Panc1 (cell line): ENCODE measurements around the gene OR14K1. TPM values are rescaled to one million over a fixed set of nuclear protein-coding genes. Genes with fewer than 3 reads are reported as not detected.

Source experiments
- ATAC-seq: fragments of 200-7000 bp; cut with Tn5 transposase; 2 replicates; pipeline ENCODE4 v1.9.1; 2020; ENCODE audit warnings: mild to moderate bottlenecking, moderate library complexity
- BruUV-seq: library from RNA; stranded (reverse); fragments of 400-500 nt; replicated peaks from 2 replicates; lab custom pipeline; 2021; lab: Mats Ljungman, UMichigan
- CTCF ChIA-PET: fragments of 300-600 bp; sonication (Branson Sonifier 250); formaldehyde crosslinking; loops from one replicate; lab custom pipeline; 2022; ENCODE audit warnings: antibody characterized with exemption; lab: Charles Lee
- POLR2A ChIA-PET: fragments of 300-600 bp; sonication (Branson Sonifier 250); formaldehyde crosslinking; loops from one replicate; lab custom pipeline; 2022; ENCODE audit warnings: antibody characterized with exemption; lab: Charles Lee
- DNase-seq: peaks from one replicate; pipeline ENCODE4 v3.0.0-alpha.2; 2010; ENCODE audit warnings: low read depth, low spot score
- H3K27ac ChIP-seq: 2 replicates; pipeline ENCODE4 v1.5.1; 2011; ENCODE audit warnings: mild to moderate bottlenecking, low read length, inconsistent platforms
- H3K27me3 ChIP-seq: fragments of 200-500 bp; sonication (Bioruptor generic); 2 replicates; pipeline ENCODE4 v1.6.0; 2014; ENCODE audit warnings: low read length, inconsistent platforms; ENCODE audit not compliant: control insufficient read depth, insufficient read depth
- H3K36me3 ChIP-seq: fragments of 200-500 bp; sonication (Bioruptor generic); 2 replicates; pipeline ENCODE4 v1.5.1; 2014; ENCODE audit warnings: inconsistent platforms, mild to moderate bottlenecking, low read length, moderate library complexity; ENCODE audit not compliant: control insufficient read depth, insufficient read depth
- H3K4me1 ChIP-seq: 2 replicates; pipeline ENCODE4 v1.5.1; 2011; ENCODE audit warnings: inconsistent platforms, mild to moderate bottlenecking, low read length, moderate library complexity; ENCODE audit not compliant: control insufficient read depth, insufficient read depth
- H3K4me3 ChIP-seq, 2 experiments: 2 replicates each; pipeline ENCODE4 v1.5.1; 2011 to 2012; ENCODE audit warnings: low read depth in 2 of 2, low read length in 2 of 2, mild to moderate bottlenecking in 2 of 2, inconsistent platforms in 1 of 2, moderate library complexity in 1 of 2
- H3K9me3 ChIP-seq: fragments of 200-500 bp; sonication (Bioruptor generic); 2 replicates; pipeline ENCODE4 v1.5.1; 2014; ENCODE audit warnings: low read depth, mild to moderate bottlenecking, inconsistent platforms, low read length, moderate library complexity; ENCODE audit not compliant: control insufficient read depth, insufficient read depth
- CTCF ChIP-seq: fragments of 450-650 bp; IDR thresholded peaks from 2 replicates; pipeline ENCODE4 v1.5.1; 2017; ENCODE audit warnings: mild to moderate bottlenecking
- POLR2AphosphoS5 ChIP-seq: IDR thresholded peaks from 2 replicates; pipeline ENCODE4 v1.6.1; 2012; ENCODE audit warnings: mild to moderate bottlenecking, low read depth, low read length, moderate library complexity
- REST ChIP-seq, 2 experiments: IDR thresholded peaks; 2 replicates each; pipeline ENCODE4 v1.6.1; 2011 to 2012; ENCODE audit warnings: low read depth in 2 of 2, control low read depth in 1 of 2, low read length in 1 of 2, mild to moderate bottlenecking in 1 of 2, moderate library complexity in 1 of 2; ENCODE audit not compliant: insufficient read depth in 1 of 2
- SIN3A ChIP-seq: IDR thresholded peaks from 2 replicates; pipeline ENCODE4 v1.6.1; 2012; ENCODE audit warnings: low read depth, mild to moderate bottlenecking, low read length, moderate library complexity, borderline replicate concordance; ENCODE audit not compliant: insufficient read depth
- TCF7L2 ChIP-seq: IDR thresholded peaks from 2 replicates; pipeline ENCODE4 v1.6.1; 2011; ENCODE audit warnings: mild to moderate bottlenecking, low read depth, low read length, inconsistent platforms
- in situ Hi-C: cut with HindIII; loops from 2 replicates; pipeline ENCODE4 v1.10.0; 2016; ENCODE audit warnings: low sequenced_read_pairs, low pct_unique_long_range_greater_than_20kb
- intact Hi-C: fragments of 100-400 bp; cut with micrococcal nuclease; formaldehyde crosslinking; loops from one replicate; pipeline ENCODE4 v1.10.0; 2022; ENCODE audit not compliant: unreplicated experiment
- total RNA-seq: library from RNA; stranded (reverse); gene quantifications from one replicate; pipeline ENCODE4 v1.2.1, GENCODE V29; 2021; ENCODE audit not compliant: unreplicated experiment

Gene OR14K1
- total RNA-seq, 1 experiment from 2014 or later: not detected

GRCh38 chr1:247769603-247770002 lies 31.2 kb downstream of the OR14K1 start:
- intact Hi-C loops: no loop called here
- CTCF ChIA-PET: no interaction called here
- in situ Hi-C loops: no loop called here
- ATAC-seq (no peak), DNase-seq (no peak)
- Histone ChIP-seq H3K4me3 (no peak overlapping the region), H3K4me1 (no peaks in the 10 kb centered on the region), H3K27ac (no peak overlapping the region), H3K36me3 (no peaks in the 10 kb centered on the region), H3K9me3 (no peaks in the 10 kb centered on the region), H3K27me3 (no peaks in the 10 kb centered on the region)
- no TSS peak for BruUV-seq
- POLR2A ChIA-PET: no interaction called here
- TF ChIP-seq TCF7L2 (no peak), CTCF (no peak), SIN3A (no peak), REST (IDR thresholded peaks at IDR 0.05; ENCODE audit: insufficient read depth in 1 of 2, low read depth in 2 of 2, low read length in 1 of 2) (no peak), POLR2AphosphoS5 (no peak)

Other genes starting within 250 kb of the OR14K1 start
- gene OR2C3, start 202.2 kb upstream of the OR14K1 start, total RNA-seq: not detected
- not detected for gene GCSAML, start 189.5 kb upstream of the OR14K1 start, total RNA-seq
- not detected for gene OR2G2, start 150.3 kb upstream of the OR14K1 start, total RNA-seq
- not detected for gene OR2G3, start 133.0 kb upstream of the OR14K1 start, total RNA-seq
- gene OR13G1, start 58.9 kb upstream of the OR14K1 start, total RNA-seq: not detected
- gene OR6F1, start 22.0 kb upstream of the OR14K1 start, total RNA-seq: not detected
- not detected for gene OR14A2, start 9.5 kb downstream of the OR14K1 start, total RNA-seq
- not detected for gene OR1C1, start 21.9 kb downstream of the OR14K1 start, total RNA-seq
- gene OR14A16, start 85.5 kb downstream of the OR14K1 start, total RNA-seq: not detected
- not detected for gene OR11L1, start 103.3 kb downstream of the OR14K1 start, total RNA-seq
- not detected for gene TRIM58, start 118.6 kb downstream of the OR14K1 start, total RNA-seq
- gene OR2W3, start 157.0 kb downstream of the OR14K1 start, total RNA-seq: not detected
- gene OR2T8, start 181.6 kb downstream of the OR14K1 start, total RNA-seq: not detected
- gene OR2AJ1, start 186.3 kb downstream of the OR14K1 start, total RNA-seq: not detected
- gene OR2L8, start 210.2 kb downstream of the OR14K1 start, total RNA-seq: not detected
- gene OR2AK2, start 226.6 kb downstream of the OR14K1 start, total RNA-seq: not detected